ENCODE data around the gene ERC1. TPM values are rescaled to one million over a fixed set of nuclear protein-coding genes. Genes with fewer than 3 reads are reported as not detected.

ERC1 gene
- total RNA-seq, 2 experiments from 2014 or later = 21.7 to 27.0 TPM

DNA sequence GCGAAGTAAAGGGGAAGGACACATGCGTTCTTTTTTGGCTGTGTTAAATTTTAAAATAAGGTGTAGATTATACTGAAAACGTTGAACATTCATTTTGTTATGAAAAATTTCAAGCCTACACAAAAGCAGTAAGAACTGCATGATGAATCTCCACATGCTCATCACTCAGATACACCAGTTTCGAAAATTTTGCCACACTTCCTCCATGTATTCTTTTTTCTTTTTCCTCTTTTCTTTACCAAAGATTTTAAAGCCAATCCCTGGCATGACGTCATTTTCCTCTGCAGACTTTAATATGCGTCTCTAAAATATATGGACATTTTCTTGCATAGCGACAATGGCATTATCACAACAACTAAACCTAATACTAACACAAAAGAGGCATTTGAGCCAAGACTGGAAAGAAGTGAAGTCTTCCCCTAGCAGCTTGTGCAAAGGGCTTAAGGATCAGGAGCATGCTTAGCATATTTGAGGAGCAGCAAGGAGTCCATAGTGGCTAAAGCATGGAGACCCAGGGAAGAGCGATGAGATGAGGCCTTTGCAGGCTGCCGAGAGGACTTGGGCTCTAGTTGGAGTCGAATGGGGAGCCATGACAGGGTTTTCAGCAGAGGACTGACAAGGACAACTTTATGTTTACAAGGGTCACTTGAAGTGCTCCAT is 111.9 kb downstream of the ERC1 start:
- TF ChIP-seq, protein P1, sequence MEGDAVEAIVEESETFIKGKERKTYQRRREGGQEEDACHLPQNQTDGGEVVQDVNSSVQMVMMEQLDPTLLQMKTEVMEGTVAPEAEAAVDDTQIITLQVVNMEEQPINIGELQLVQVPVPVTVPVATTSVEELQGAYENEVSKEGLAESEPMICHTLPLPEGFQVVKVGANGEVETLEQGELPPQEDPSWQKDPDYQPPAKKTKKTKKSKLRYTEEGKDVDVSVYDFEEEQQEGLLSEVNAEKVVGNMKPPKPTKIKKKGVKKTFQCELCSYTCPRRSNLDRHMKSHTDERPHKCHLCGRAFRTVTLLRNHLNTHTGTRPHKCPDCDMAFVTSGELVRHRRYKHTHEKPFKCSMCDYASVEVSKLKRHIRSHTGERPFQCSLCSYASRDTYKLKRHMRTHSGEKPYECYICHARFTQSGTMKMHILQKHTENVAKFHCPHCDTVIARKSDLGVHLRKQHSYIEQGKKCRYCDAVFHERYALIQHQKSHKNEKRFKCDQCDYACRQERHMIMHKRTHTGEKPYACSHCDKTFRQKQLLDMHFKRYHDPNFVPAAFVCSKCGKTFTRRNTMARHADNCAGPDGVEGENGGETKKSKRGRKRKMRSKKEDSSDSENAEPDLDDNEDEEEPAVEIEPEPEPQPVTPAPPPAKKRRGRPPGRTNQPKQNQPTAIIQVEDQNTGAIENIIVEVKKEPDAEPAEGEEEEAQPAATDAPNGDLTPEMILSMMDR (IDR thresholded peaks at IDR 0.05) = no peak
- DNase-seq (no peak), ATAC-seq (no peak)
- Mint-ChIP-seq H3K4me3 (no peak overlapping the region), H3K4me1 (ENCODE audit: low read depth) (peaks cover 47% of the 10 kb centered on the region), H3K36me3 (ENCODE audit: low read depth) (no peaks in the 10 kb centered on the region), H3K9me3 (no peaks in the 10 kb centered on the region), H3K27me3 (no peaks in the 10 kb centered on the region), H3K27ac (no peak overlapping the region)
- ChIA-PET POLR2A (interaction anchor here (1.4 kb wide), 1 partner anchor 112 kb away, joined by 3 read pairs; no protein-coding TSS in a partner anchor), CTCF (interaction anchor here (0.7 to 3.4 kb wide), 9 partner anchors 10 to 485 kb away, joined by 3 to 35 read pairs (median 5); no protein-coding TSS in a partner anchor)
- intact Hi-C loops (cut with micrococcal nuclease) = no loop called here

- intact Hi-C loops (cut with micrococcal nuclease) = no loop called here
- Mint-ChIP-seq H3K4me1 (ENCODE audit: low read depth) (peaks cover 49% of the 10 kb centered on the region), H3K36me3 (ENCODE audit: low read depth) (no peaks in the 10 kb centered on the region), H3K9me3 (no peaks in the 10 kb centered on the region), H3K27ac (no peak overlapping the region), H3K27me3 (no peaks in the 10 kb centered on the region), H3K4me3 (no peak overlapping the region)
- ChIA-PET POLR2A (interaction anchor here (1.1 to 1.4 kb wide), 2 partner anchors 9 to 113 kb away, joined by 3 read pairs; no protein-coding TSS in a partner anchor), CTCF (interaction anchor here (0.9 to 3.4 kb wide), 5 partner anchors 10 to 484 kb away, joined by 3 to 35 read pairs (median 5); no protein-coding TSS in a partner anchor)
- TF ChIP-seq, protein P1 (IDR thresholded peaks at IDR 0.05) = no peak
- DNase-seq (no peak), ATAC-seq (no peak)
These were observed 112.6 kb downstream of the ERC1 start for GRCh38 chr12:1103632-1104031.

DNA sequence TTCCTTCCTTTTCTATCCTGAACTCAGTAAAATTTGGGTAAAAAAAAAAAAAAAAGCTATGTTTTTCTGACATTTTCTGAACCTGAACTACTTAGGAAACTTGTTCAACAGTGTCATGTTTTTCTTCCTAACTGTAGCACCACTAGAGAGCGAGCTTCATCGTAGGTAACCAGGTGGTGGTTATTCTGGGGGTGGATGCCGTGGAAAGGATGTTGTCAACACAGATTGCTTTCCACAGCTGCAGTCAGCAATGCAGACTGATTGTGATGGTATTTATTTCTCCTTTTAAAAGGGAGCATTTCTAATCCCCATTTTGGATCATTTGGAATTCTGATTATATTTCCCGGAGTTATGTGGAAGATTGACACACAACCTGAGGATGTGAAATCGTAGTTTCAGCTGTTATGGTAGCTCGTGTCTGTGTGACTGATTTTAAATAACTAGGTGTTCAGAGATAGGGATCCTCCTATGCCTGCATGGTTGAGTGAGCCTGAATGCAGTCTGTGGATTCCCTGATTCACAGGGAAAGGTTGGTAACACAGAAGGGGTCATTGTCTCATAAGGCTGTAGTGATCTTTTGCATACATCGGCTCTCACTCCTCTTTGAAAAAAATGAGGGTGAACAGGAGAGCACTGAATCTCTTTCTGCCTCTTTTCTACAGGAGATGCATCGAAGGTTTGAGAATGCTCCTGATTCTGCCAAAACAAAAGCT is 113.2 kb downstream of the ERC1 start:
- ATAC-seq (peak; percentile 50), DNase-seq (peak; percentile 46)
- Mint-ChIP-seq H3K9me3 (no peaks in the 10 kb centered on the region), H3K27me3 (no peaks in the 10 kb centered on the region), H3K27ac (no peak overlapping the region), H3K4me1 (ENCODE audit: low read depth) (peaks cover 44% of the 10 kb centered on the region), H3K4me3 (no peak overlapping the region), H3K36me3 (ENCODE audit: low read depth) (peaks cover 1% of the 10 kb centered on the region)
- POLR2A ChIA-PET = interaction anchor here (0.7 to 1.4 kb wide), 3 partner anchors 9 to 662 kb away, joined by 3 read pairs; no protein-coding TSS in a partner anchor
- TF ChIP-seq, protein P1 (IDR thresholded peaks at IDR 0.05) = no peak
- intact Hi-C loops (cut with micrococcal nuclease) = no loop called here
- CTCF ChIA-PET = interaction anchor here (0.7 to 3.4 kb wide), 8 partner anchors 10 to 501 kb away, joined by 3 to 35 read pairs (median 4); no protein-coding TSS in a partner anchor

GRCh38 chr12:1107669-1108068 is 116.6 kb downstream of the ERC1 start:
- H3K9me3 Mint-ChIP-seq = no peaks in the 10 kb centered on the region

More at GRCh38 chr12:1107669-1108068, 116.6 kb downstream of the ERC1 start:
- ChIA-PET CTCF (interaction anchor here (1.2 to 3.8 kb wide), 3 partner anchors 11 to 475 kb away, joined by 3 to 32 read pairs (median 8); no protein-coding TSS in a partner anchor), POLR2A (interaction anchor here (0.9 kb wide), 1 partner anchor 8 kb away, joined by 3 read pairs; no protein-coding TSS in a partner anchor)
- TF ChIP-seq, protein P1 (IDR thresholded peaks at IDR 0.05) = no peak
- Mint-ChIP-seq H3K27me3 (no peaks in the 10 kb centered on the region), H3K4me3 (no peak overlapping the region), H3K27ac (no peak overlapping the region), H3K4me1 (ENCODE audit: low read depth) (peaks cover 32% of the 10 kb centered on the region), H3K36me3 (ENCODE audit: low read depth) (peaks cover 3% of the 10 kb centered on the region)
- intact Hi-C loops (cut with micrococcal nuclease) = no loop called here
- DNase-seq (no peak), ATAC-seq (no peak)

Measured in activated CD8-positive, alpha-beta T cell treated with anti-CD3 and anti-CD28 coated beads for 36 hours (primary cell).